Prostate gland (tissue), 2 donors: ENCODE results near the gene UBB. TPM values are rescaled to one million over a fixed set of nuclear protein-coding genes. Genes with fewer than 3 reads are reported as not detected.

Experiments used
- DNase-seq: peaks from one replicate; pipeline ENCODE4 v3.0.0-alpha.2; 2019; ENCODE audit warnings: low spot score
- H3K27ac ChIP-seq, 2 donors: fragments of 200-600 bp; sonication (generic); 2 replicates each; pipeline ENCODE4 v1.5.1; 2017 to 2019
- H3K27me3 ChIP-seq: fragments of 200-600 bp; sonication (generic); replicated peaks from 2 replicates; pipeline ENCODE4 v1.5.1; 2019; ENCODE audit not compliant: insufficient read depth
- H3K36me3 ChIP-seq, 2 donors: fragments of 200-600 bp; sonication (generic); 1 replicate in 1 of 2; 2 replicates in 1 of 2; pipeline versions ENCODE4 v1.5.1 to v1.8.1; 2017 to 2019
- H3K4me1 ChIP-seq: fragments of 200-600 bp; sonication (generic); replicated peaks from 2 replicates; pipeline ENCODE4 v1.5.1; 2019
- H3K4me3 ChIP-seq, 2 donors: fragments of 200-600 bp; sonication (generic); 2 replicates each; pipeline ENCODE4 v1.5.1; 2017 to 2019
- H3K9me3 ChIP-seq: fragments of 200-600 bp; sonication (generic); 2 replicates; pipeline ENCODE4 v1.5.1; 2017
- POLR2A ChIP-seq: fragments of 450-650 bp; IDR thresholded peaks from one replicate; pipeline ENCODE4 v1.6.1; 2016; ENCODE audit warnings: antibody characterized with exemption, mild to moderate bottlenecking
- POLR2AphosphoS5 ChIP-seq: sonication (generic); formaldehyde crosslinking; IDR thresholded peaks from one replicate; pipeline ENCODE4 v1.6.1; 2017; ENCODE audit warnings: antibody characterized with exemption
- WGBS: methylation state at CpG from one replicate; pipeline ENCODE4 v1.1.5; 2018; 5-methylcytosine and 5-hydroxymethylcytosine counted together
- intact Hi-C: fragments of 100-400 bp; cut with DNase I; formaldehyde crosslinking; loops from one replicate; pipeline ENCODE4 v1.14.2; 2022
- total RNA-seq, 2 donors: library from RNA; depleted of rRNA; stranded (reverse); fragments of >200 nt; gene quantifications; one replicate each; pipeline ENCODE4 v1.1.0, GENCODE V29; 2016
- TF ChIP-seq, protein P1 (sequence below), 4 experiments: fragments of 200-600 bp in 2 of 4; fragments of 450-650 bp in 2 of 4; sonication (generic) in 2 of 4; IDR thresholded peaks; 1 replicate in 3 of 4; 2 replicates in 1 of 4; pipeline ENCODE4 v1.5.1; 2016 to 2019; ENCODE audit warnings: antibody characterized with exemption in 4 of 4, mild to moderate bottlenecking in 2 of 4, moderate library complexity in 2 of 4

UBB gene
- total RNA-seq, 2 donors from 2014 or later: 1,174 to 1,571 TPM

DNA sequence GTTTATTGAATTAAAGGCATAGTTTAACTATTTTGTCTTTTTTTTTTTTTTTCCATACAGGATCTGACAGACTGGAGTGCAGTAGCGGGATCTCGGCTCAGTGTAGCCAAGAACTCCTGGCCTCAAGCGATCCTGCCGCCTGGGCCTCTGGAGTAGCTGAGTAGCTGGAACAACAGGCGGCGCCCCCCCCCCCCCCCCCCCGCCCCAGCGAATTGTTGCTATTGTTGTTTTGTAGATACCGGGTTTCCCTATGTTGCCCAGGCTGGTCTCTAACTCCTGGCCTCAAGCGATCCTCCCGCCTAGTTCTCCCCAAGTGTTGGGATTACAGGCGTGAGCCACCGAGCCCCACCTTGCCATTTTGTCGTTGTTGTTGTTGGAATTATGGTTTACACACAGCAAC is 26.3 kb upstream of the UBB start:
- Histone ChIP-seq H3K9me3 (no peaks in the 10 kb centered on the region), H3K27ac (no peak overlapping the region), H3K36me3 (no peaks in the 10 kb centered on the region), H3K27me3 (no peaks in the 10 kb centered on the region), H3K4me3 (no peak overlapping the region), H3K4me1 (no peaks in the 10 kb centered on the region)
- intact Hi-C loops: no loop called here
- no peak for DNase-seq
- TF ChIP-seq POLR2A: no peak
- TF ChIP-seq, protein P1, sequence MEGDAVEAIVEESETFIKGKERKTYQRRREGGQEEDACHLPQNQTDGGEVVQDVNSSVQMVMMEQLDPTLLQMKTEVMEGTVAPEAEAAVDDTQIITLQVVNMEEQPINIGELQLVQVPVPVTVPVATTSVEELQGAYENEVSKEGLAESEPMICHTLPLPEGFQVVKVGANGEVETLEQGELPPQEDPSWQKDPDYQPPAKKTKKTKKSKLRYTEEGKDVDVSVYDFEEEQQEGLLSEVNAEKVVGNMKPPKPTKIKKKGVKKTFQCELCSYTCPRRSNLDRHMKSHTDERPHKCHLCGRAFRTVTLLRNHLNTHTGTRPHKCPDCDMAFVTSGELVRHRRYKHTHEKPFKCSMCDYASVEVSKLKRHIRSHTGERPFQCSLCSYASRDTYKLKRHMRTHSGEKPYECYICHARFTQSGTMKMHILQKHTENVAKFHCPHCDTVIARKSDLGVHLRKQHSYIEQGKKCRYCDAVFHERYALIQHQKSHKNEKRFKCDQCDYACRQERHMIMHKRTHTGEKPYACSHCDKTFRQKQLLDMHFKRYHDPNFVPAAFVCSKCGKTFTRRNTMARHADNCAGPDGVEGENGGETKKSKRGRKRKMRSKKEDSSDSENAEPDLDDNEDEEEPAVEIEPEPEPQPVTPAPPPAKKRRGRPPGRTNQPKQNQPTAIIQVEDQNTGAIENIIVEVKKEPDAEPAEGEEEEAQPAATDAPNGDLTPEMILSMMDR (IDR thresholded peaks at IDR 0.05): no peak
- TF ChIP-seq POLR2AphosphoS5: no peak
- WGBS: 89% methylated on average over 14 of the region's 14 CpGs

DNA sequence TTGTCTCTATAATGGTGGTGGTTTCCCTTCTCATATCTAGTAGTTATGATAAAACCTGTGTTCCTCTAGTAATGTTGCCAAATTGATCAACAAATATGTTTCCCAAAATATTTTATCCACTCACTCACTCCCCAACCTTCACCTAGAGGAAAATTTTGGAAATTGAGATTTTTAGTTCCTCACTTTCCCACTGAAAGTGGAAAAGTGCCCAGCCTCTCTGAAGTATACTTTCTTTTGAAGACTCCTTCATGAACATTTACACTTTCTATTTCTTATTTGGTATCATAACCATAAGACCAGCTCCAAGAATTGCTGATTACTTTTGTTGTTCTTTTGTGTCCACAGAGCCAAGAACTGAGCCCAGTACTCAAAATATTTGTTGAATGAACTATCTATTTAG is 22.5 kb upstream of the UBB start:
- intact Hi-C loops: no loop called here
- Histone ChIP-seq H3K27me3 (no peaks in the 10 kb centered on the region), H3K4me3 (no peak overlapping the region), H3K9me3 (no peaks in the 10 kb centered on the region), H3K36me3 (no peaks in the 10 kb centered on the region), H3K4me1 (no peaks in the 10 kb centered on the region), H3K27ac (no peak overlapping the region)
- DNase-seq: no peak
- TF ChIP-seq, protein P1 (IDR thresholded peaks at IDR 0.05): no peak
- no peak for TF ChIP-seq POLR2A
- no peak for TF ChIP-seq POLR2AphosphoS5

DNA sequence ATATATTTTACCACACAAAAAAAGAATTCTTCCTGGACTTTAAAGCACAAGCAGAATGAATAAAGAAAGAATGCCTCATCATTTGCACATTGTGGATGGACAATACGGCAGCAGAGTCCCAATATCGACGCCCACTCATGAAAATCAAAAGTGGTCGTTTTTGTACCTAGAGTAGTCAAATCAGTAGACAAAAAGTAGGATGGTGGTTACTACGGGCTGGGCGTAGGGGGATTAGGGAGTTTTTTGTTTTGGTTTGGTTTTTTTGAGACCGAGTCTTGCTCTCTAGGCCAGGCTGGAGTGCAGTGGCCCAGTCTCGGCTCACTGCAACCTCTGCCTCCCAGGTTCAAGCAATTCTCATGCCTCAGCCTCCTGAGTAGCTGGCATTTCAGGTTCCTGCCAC is 19.0 kb upstream of the UBB start:
- WGBS: 85% methylated on average over 8 of the region's 8 CpGs
- Histone ChIP-seq H3K27ac (no peak overlapping the region), H3K4me1 (no peaks in the 10 kb centered on the region), H3K36me3 (no peaks in the 10 kb centered on the region), H3K9me3 (no peaks in the 10 kb centered on the region), H3K27me3 (no peaks in the 10 kb centered on the region), H3K4me3 (no peak overlapping the region)
- TF ChIP-seq POLR2A (no peak), POLR2AphosphoS5 (no peak)
- TF ChIP-seq, protein P1 (IDR thresholded peaks at IDR 0.05): no peak
- DNase-seq: no peak
- intact Hi-C loops: loop anchor here (5.0 kb wide), 1 partner anchor 160 kb away; no protein-coding TSS in a partner anchor

DNA sequence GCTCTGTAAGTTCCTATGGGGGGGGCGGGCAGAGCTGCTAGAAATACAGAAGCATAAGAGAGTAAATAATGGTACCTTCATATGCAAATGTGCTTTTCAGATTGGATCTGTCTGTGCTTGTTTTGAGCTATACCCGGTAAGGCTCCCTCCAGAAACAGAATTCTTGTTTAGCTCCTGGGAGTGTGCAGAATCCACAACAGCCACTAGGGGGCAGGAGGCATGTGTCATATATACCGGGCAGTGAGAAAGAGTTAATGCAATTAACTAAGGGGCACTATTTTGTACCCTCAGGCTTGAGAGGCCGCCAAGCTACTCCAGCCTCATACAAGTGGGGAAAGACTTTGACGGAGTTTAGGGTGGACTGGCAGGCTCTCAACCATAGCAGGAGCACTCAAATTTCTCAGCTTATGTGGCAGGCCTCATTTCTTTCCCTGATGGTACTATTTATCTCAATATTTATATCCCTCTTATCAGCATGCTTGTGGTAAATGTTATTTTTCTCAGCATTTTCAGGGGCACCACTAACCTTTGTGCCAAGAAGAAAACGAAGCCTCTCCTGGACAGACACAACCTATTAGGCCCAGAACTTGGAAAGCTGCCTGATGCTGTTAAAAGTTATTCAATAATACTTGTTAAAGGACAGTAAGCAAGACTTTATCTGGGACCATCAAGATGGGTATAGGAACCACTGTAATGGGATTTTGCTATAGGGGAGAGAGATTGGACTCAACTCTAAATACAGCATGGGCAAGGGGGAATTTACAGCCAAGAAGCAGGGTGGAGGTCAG is 16.9 kb upstream of the UBB start:
- peak overlapping the region in 1 of 2 donors; percentile 26 for H3K27ac ChIP-seq
- H3K9me3 ChIP-seq: no peaks in the 10 kb centered on the region
- H3K36me3 ChIP-seq: no peaks in the 10 kb centered on the region
- no peaks in the 10 kb centered on the region for H3K27me3 ChIP-seq
- H3K4me3 ChIP-seq: no peak overlapping the region
- TF ChIP-seq POLR2A: no peak
- TF ChIP-seq, protein P1 (IDR thresholded peaks at IDR 0.05): peak; percentile 77 to 86 (median 82)
- TF ChIP-seq POLR2AphosphoS5: peak; percentile 38
- 8% methylated on average over 6 of the region's 6 CpGs for WGBS
- intact Hi-C loops: loop anchor here (5.0 kb wide), 1 partner anchor 158 kb away; no protein-coding TSS in a partner anchor
- no peaks in the 10 kb centered on the region for H3K4me1 ChIP-seq
- peak; percentile 70 for DNase-seq

DNA sequence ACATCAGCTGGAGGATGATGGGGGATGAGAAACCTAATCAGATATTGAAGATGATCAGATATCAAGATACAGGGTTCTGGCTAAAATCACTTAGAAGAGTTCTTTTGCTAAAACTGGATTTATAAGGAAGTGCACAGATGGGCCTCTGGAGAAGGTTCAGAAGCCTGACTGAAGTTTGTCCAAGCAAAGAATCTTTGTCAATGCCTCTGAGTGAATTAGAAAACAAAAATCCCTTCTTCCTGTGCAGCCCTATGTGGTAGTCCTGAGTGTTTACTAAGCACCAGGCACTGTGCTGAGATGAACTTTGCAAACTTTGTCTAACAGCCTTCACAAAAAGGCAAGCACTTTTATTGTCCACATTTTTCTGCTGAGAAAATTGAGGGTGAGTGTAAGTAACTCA is 16.3 kb upstream of the UBB start:
- no peak for DNase-seq

More for the DNA sequence above, 16.3 kb upstream of the UBB start:
- Histone ChIP-seq H3K4me1 (no peaks in the 10 kb centered on the region), H3K27me3 (no peaks in the 10 kb centered on the region), H3K27ac (peak overlapping the region in 1 of 2 donors; percentile 26), H3K36me3 (no peaks in the 10 kb centered on the region), H3K4me3 (no peak overlapping the region), H3K9me3 (no peaks in the 10 kb centered on the region)
- TF ChIP-seq POLR2AphosphoS5 (no peak), POLR2A (no peak)
- TF ChIP-seq, protein P1 (IDR thresholded peaks at IDR 0.05): no peak
- intact Hi-C loops: loop anchor here (5.0 kb wide), 1 partner anchor 158 kb away; no protein-coding TSS in a partner anchor
